Subcutaneous adipose tissue (tissue), 4 donors: ENCODE data around the gene ROR1. TPM values are rescaled to one million over a fixed set of nuclear protein-coding genes. Genes with fewer than 3 reads are reported as not detected.

Source experiments
- total RNA-seq, 4 donors: library from RNA; depleted of rRNA; stranded (reverse); fragments of >200 nt; gene quantifications; one replicate each; pipeline ENCODE4 v1.1.0, GENCODE V29; 2016
- TF ChIP-seq, protein P1 (sequence below): fragments of 450-650 bp; IDR thresholded peaks from one replicate; pipeline ENCODE4 v1.5.1; 2016; ENCODE audit warnings: low read depth, mild to moderate bottlenecking, control low read depth, antibody characterized with exemption, moderate library complexity

The ROR1 gene
- total RNA-seq, 4 donors from 2014 or later, result 5.8 to 10.2 (median 8.6) TPM

DNA sequence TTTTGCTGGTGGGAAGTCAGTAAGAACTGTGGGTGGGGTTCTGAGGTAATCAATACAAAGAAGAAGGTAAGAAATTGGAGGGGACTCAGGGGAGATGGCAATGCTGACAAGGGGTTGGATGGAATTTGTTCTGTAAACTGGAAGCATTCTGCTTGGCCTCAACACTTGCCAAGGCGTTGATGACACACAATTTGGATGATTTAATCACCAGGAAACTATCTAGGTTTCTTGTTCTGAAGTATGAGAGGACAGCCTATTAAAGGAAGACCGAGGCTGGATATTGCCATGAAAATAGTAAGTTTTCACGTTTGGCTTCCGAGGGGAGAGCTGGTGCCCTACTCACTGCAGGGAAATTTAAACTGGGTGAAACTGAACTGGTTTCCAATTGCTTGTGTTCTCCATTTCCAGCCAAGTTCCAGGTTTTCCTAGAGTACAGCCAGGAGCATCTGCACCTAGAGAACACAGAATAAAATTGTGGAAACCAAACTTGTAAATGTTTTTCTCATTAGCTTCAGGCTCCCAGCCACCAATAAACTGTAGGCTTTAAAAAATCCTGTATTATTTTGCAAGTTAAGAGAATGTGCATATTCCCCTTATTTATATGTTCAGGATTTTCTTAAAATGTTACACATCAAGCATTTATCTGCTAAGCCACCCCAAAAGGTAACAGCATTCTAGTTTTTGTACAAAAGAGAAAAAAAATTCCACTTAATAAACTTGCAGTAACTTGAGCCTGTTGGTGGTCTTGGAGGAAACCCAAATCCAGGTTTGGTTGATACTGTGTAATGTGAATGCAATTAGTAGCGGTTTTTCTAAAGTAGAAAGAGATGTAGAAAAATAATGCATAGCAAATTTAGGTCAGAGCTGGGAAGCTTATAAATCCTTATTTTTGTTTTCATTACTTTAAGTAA, 53.8 kb downstream of the ROR1 start:
- TF ChIP-seq, protein P1, sequence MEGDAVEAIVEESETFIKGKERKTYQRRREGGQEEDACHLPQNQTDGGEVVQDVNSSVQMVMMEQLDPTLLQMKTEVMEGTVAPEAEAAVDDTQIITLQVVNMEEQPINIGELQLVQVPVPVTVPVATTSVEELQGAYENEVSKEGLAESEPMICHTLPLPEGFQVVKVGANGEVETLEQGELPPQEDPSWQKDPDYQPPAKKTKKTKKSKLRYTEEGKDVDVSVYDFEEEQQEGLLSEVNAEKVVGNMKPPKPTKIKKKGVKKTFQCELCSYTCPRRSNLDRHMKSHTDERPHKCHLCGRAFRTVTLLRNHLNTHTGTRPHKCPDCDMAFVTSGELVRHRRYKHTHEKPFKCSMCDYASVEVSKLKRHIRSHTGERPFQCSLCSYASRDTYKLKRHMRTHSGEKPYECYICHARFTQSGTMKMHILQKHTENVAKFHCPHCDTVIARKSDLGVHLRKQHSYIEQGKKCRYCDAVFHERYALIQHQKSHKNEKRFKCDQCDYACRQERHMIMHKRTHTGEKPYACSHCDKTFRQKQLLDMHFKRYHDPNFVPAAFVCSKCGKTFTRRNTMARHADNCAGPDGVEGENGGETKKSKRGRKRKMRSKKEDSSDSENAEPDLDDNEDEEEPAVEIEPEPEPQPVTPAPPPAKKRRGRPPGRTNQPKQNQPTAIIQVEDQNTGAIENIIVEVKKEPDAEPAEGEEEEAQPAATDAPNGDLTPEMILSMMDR, result no peak

DNA sequence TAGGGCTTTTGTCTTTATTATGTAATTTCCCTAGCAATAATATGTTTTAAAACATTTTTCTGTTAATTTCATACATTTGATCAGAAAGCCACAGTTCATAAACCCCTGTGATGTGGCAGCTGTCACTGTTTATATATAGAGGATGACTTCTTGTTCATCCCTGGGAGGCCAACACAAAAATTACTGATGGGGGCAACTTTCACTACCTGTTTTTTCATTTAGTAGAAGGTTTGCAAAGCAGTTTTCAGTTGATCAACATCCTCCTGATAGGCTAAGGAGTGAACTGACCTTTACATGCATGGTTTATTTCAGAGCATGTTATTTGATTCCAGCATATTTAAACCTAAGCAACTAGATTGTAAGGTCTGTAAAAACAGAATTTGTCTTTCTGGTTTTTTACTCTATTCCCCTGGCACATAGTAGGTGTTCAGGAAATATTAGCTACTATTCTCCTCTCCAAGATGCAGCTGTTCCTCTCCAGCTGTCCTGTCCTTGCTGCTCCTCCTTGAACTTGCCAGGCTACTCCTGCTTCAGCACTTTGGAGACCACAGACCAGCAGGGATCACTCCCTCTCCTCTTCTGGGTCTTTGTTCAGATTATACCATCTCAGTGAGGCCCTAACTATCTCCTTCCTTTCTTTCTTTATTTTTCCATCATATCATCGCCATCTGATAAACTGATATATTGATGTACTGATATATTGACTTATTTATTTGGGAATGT, 54.7 kb downstream of the ROR1 start:
- TF ChIP-seq, protein P1, result no peak

DNA sequence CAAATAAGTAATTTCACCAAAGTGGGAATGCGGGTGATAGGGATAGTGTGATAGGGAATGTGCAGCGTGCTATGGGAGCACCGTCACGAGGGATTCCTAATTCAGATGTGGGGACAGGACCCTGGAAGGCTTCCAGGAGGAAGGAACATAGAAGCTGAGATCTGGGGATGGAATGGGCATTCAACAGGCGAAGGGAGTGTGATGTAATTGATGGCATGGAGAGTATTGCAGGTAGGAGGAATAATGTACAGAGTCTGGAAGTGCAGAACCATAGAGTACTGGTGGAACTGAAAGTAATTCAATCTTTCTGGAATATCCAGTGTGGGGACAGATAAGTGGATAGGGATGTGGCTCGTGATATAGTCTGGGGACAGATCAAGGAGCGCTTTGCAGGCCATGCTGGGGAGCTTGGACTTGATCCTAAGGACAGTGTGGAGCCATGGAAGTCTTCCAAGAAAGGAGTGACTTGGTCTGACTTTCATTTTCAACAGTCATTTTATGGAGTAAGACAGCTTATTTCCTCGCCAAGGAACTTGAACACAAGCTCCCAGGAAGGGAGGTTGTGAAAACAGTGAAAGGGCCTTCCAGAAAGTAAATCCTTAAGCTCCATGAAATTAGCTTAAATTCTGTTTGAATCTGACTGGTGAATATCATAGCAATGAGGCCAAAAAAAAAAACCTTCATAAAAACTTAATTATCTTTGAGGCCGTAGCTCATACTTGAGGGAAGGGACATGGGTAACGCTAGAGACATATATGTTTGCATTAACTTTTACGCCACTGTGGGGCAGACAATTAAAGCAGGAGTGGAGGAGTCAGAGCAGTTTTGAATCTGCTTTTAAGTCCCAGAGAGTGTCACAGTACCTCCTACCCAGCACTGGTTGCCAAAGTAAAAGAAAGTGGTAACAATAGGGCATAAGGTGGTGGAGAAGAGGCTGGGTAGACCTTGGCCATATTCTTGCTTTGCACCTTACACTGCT, 55.8 kb downstream of the ROR1 start:
- TF ChIP-seq, protein P1, result no peak

DNA sequence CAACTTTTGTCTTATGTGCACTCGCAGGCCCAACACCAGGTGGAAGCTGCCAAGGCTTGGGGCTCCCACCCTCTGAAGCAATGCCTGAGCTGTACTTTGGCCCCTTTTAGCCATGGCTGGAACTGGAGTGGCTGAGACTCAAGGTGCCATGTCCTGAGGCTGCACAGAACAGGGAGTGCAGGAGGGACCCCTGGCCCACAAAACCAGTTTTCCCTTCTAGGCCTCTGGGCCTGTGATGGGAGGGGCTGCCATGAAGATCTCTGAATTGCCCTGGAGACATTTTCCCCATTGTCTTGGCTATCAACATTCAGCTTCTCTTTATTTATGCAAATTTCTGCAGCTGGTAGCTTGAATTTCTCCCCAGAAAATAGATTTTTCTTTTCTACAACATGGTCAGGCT, 57.6 kb downstream of the ROR1 start:
- TF ChIP-seq, protein P1, result no peak

DNA sequence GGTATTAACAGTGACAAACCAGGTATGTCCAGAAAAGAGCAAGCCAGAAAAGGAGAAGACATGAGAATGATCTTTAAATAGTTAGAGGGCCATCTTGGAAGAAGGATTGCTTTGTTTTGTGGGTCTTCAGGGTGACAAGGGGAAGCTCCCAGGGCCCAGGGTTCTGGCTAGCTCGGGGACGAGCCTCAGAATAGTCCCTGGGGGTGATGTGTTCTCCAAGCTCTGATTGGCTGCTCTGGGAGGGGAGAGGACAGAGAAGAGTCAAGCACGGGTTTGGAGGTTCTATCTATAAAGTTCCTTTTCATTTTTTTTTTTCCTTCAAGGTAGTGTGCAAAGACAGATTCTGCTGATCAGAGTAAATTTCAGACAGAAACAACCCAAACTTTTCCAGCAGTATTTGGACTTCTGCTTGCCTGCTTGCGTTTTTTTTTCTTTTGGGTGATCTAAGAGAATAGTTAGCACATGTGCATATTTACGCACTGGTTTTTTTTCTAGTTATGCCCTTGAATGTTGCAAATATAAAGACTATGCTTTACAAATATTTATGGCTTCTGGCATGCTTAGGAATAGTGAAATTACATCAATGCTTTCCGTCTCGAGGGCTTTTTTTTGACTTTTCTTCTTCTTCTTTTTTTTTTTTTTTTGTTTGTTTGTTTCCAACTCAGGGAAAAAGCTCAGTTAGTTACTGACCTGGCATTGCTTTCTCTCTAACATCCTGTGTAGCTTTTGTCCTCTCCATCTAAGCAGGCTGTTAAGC, 59.7 kb downstream of the ROR1 start:
- TF ChIP-seq, protein P1, result no peak

DNA sequence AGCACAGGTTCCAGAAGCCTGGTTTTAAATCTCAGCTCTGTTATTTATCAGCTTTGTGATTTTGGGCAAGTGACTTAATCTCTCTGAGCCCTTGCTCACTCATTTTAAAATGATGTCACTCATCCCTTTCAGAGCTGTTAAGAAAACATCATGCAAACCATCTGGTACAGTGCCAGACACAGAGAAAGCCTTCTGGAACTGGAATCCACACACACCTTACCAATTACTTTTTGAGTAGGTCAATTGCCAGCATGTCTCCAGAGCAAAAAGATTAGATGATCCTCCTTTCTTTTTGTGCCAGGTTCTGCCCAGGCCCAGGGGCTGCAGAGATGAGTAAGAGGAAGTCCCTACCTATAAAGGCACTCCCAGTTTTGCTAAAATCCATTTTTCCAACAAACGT, 61.3 kb downstream of the ROR1 start:
- TF ChIP-seq, protein P1, result no peak
